CD4-positive, alpha-beta T cell (primary cell): ENCODE data around the gene AEBP1. TPM values are rescaled to one million over a fixed set of nuclear protein-coding genes. Genes with fewer than 3 reads are reported as not detected.

Source experiments
- ATAC-seq: fragments of 200-7000 bp; cut with Tn5 transposase; one replicate; pipeline ENCODE4 v1.10.0; 2022; ENCODE audit warnings: mild to moderate bottlenecking; ENCODE audit not compliant: poor library complexity
- CTCF ChIA-PET: fragments of 350-600 bp; sonication (Branson Sonifier 250); formaldehyde crosslinking; loops from one replicate; lab custom pipeline; 2021; ENCODE audit warnings: antibody characterized with exemption, inconsistent platforms; lab: Charles Lee
- POLR2A ChIA-PET: fragments of 350-600 bp; sonication (Branson Sonifier 250); formaldehyde crosslinking; loops from one replicate; lab custom pipeline; 2021; ENCODE audit warnings: antibody characterized with exemption, inconsistent platforms; lab: Charles Lee
- DNase-seq, 14 experiments: peaks; one replicate each; pipeline ENCODE4 v3.0.0-alpha.2; 2013 to 2020; ENCODE audit warnings: mixed read lengths in 2 of 14
- H3K27ac ChIP-seq, 2 donors: one replicate each; pipeline versions ENCODE4 v1.5.1 to v1.7.0; 2013; ENCODE audit warnings: low read length in 2 of 2, low read depth in 1 of 2, mild to moderate bottlenecking in 1 of 2
- H3K27me3 ChIP-seq, 2 experiments: 1 replicate in 1 of 2; 2 replicates in 1 of 2; pipeline versions ENCODE4 v1.6.1 to v1.7.0; 2013; ENCODE audit warnings: low read length in 2 of 2, control low read depth in 1 of 2, mild to moderate bottlenecking in 1 of 2, moderate library complexity in 1 of 2; ENCODE audit not compliant: insufficient read depth in 2 of 2, control insufficient read depth in 1 of 2
- H3K36me3 ChIP-seq: one replicate; pipeline ENCODE4 v1.6.1; 2013; ENCODE audit warnings: low read length, control low read depth; ENCODE audit not compliant: insufficient read depth
- H3K4me1 ChIP-seq: one replicate; pipeline ENCODE4 v1.6.1; 2013; ENCODE audit warnings: low read length, control low read depth; ENCODE audit not compliant: insufficient read depth
- H3K4me3 ChIP-seq: one replicate; pipeline ENCODE4 v1.5.1; 2013; ENCODE audit warnings: mild to moderate bottlenecking, low read length, moderate library complexity
- H3K9me3 ChIP-seq, 2 experiments: 1 replicate in 1 of 2; 2 replicates in 1 of 2; pipeline versions ENCODE4 v1.6.1 to v1.7.0; 2013; ENCODE audit warnings: low read length in 2 of 2, mild to moderate bottlenecking in 2 of 2, control low read depth in 1 of 2, moderate library complexity in 1 of 2; ENCODE audit not compliant: control insufficient read depth in 1 of 2, insufficient read depth in 1 of 2
- H3K27ac Mint-ChIP-seq: one replicate; pipeline ENCODE4 v1.8.0; 2020; ENCODE audit warnings: mixed read lengths
- H3K27me3 Mint-ChIP-seq: one replicate; pipeline ENCODE4 v1.8.0; 2021; ENCODE audit warnings: mixed read lengths
- H3K36me3 Mint-ChIP-seq: one replicate; pipeline ENCODE4 v1.8.0; 2021; ENCODE audit warnings: low read depth, mixed read lengths
- H3K4me1 Mint-ChIP-seq: one replicate; pipeline ENCODE4 v1.8.0; 2021; ENCODE audit warnings: low read depth, mixed read lengths
- H3K4me3 Mint-ChIP-seq: one replicate; pipeline ENCODE4 v1.8.0; 2020; ENCODE audit warnings: mild to moderate bottlenecking, mixed read lengths
- H3K9me3 Mint-ChIP-seq: one replicate; pipeline ENCODE4 v1.8.0; 2020; ENCODE audit warnings: mixed read lengths
- intact Hi-C, 2 experiments: fragments of 100-400 bp; cut with DNase I in 1 of 2; cut with micrococcal nuclease in 1 of 2; formaldehyde crosslinking; loops; one replicate each; pipeline versions ENCODE4 v1.15.1 to v1.9.0; 2023 to 2025; cut with DNase I, micrococcal nuclease
- total RNA-seq, 174 experiments: library from RNA in 2 of 174; stranded (reverse) in 2 of 174; gene quantifications; one replicate each; pipeline ENCODE4 v1.2.3 and lab custom pipeline; 2021 to 2026
- TF ChIP-seq, protein P1 (sequence below): fragments of 200-600 bp; IDR thresholded peaks from one replicate; pipeline ENCODE4 v1.8.0; 2022; ENCODE audit warnings: antibody characterized with exemption, mild to moderate bottlenecking

Gene AEBP1
- total RNA-seq, 2 experiments from 2014 or later, result 20.3 to 21.3 TPM

DNA sequence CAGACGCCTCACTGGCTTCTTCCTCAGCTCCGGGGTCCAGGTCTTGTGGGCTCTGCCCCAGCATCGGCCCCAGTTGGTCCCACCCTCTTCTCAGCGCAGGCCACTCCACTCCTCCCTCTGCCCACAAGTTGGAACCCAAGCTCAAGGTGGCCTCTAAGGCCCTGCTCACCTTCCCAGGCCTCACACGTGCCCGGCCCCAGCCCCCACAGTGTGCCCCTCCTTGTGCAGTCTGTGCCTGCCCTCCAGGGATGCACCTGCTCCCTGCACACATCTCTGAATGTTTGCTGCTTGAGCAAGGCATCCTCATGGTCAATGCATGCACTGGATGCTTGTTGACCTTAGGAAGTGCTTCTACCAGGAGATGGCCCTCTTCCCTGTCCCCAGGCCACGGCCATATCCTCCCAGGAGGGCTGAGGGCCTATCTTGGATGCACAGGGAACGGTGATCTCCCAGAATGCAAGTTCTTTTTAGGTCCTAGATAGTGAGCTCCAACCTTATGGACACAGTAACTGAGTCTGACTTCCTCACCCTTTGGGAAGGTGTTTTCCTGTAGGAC, 7.7 kb upstream of the AEBP1 start:
- ATAC-seq, result no peak
- intact Hi-C loops, result no loop called here
- POLR2A ChIA-PET, result no interaction called here

DNA sequence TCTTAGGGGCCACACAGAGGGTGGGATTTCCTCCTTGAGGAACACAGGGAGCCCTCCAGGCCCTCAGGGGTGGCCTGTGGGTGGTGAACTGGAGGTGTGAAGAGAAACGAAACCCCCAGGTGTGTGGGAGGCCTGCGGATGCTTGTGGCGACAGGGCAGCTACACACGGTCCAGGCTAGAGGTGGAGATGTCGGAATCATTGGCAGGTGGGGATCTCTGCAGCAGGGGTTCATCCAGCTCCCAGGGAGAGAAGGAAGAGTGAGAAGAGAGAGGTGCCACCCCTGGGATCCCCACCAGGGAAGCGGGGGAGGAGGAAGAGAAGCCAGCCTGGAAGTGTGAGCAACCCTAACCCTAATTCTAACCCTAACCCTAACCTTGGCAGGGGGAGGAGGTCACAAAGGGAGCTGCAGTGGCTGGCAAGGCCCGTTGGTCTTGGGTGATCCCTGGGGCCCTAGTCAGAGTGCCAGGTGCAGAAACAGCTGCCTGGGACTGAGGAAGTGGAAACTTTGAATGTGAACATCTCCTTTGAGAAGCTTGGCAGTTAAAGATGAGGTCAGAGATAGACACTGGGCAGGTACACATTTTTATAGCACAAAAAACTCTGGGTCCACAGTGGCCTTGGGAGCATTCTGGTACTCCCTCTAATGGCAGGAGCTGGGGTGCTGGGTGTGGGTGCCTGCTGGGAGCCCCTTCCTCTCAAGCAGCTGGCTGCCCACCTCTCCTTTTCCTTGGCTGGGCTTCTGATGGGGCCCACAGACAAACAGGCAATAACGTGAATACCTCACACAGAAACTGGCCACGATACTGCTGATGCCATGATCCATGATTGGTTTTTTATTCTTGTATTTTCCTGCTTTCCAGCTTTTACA, 6.8 kb upstream of the AEBP1 start:
- H3K4me3 ChIP-seq, result no peak overlapping the region
- H3K27ac ChIP-seq, result no peak overlapping the region
- DNase-seq, result no peak
- Mint-ChIP-seq H3K9me3 (no peaks in the 10 kb centered on the region), H3K4me3 (no peak overlapping the region), H3K4me1 (no peaks in the 10 kb centered on the region), H3K27me3 (no peaks in the 10 kb centered on the region), H3K36me3 (no peaks in the 10 kb centered on the region), H3K27ac (no peak overlapping the region)
- ChIA-PET POLR2A (no interaction called here), CTCF (no interaction called here)
- intact Hi-C loops, result no loop called here
- no peaks in the 10 kb centered on the region for H3K9me3 ChIP-seq
- TF ChIP-seq, protein P1, sequence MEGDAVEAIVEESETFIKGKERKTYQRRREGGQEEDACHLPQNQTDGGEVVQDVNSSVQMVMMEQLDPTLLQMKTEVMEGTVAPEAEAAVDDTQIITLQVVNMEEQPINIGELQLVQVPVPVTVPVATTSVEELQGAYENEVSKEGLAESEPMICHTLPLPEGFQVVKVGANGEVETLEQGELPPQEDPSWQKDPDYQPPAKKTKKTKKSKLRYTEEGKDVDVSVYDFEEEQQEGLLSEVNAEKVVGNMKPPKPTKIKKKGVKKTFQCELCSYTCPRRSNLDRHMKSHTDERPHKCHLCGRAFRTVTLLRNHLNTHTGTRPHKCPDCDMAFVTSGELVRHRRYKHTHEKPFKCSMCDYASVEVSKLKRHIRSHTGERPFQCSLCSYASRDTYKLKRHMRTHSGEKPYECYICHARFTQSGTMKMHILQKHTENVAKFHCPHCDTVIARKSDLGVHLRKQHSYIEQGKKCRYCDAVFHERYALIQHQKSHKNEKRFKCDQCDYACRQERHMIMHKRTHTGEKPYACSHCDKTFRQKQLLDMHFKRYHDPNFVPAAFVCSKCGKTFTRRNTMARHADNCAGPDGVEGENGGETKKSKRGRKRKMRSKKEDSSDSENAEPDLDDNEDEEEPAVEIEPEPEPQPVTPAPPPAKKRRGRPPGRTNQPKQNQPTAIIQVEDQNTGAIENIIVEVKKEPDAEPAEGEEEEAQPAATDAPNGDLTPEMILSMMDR, result no peak
- H3K4me1 ChIP-seq, result no peaks in the 10 kb centered on the region
- no peaks in the 10 kb centered on the region for H3K27me3 ChIP-seq
- ATAC-seq, result no peak
- no peaks in the 10 kb centered on the region for H3K36me3 ChIP-seq

More for the DNA sequence above, 7.7 kb upstream of the AEBP1 start:
- Mint-ChIP-seq H3K27ac (no peak overlapping the region), H3K27me3 (no peaks in the 10 kb centered on the region), H3K36me3 (no peaks in the 10 kb centered on the region), H3K4me3 (no peak overlapping the region), H3K4me1 (no peaks in the 10 kb centered on the region), H3K9me3 (no peaks in the 10 kb centered on the region)
- Histone ChIP-seq H3K27me3 (no peaks in the 10 kb centered on the region), H3K4me3 (no peak overlapping the region), H3K27ac (no peak overlapping the region), H3K4me1 (no peaks in the 10 kb centered on the region), H3K36me3 (no peaks in the 10 kb centered on the region), H3K9me3 (no peaks in the 10 kb centered on the region)
- CTCF ChIA-PET, result no interaction called here
- DNase-seq, result no peak
- TF ChIP-seq, protein P1, result no peak

DNA sequence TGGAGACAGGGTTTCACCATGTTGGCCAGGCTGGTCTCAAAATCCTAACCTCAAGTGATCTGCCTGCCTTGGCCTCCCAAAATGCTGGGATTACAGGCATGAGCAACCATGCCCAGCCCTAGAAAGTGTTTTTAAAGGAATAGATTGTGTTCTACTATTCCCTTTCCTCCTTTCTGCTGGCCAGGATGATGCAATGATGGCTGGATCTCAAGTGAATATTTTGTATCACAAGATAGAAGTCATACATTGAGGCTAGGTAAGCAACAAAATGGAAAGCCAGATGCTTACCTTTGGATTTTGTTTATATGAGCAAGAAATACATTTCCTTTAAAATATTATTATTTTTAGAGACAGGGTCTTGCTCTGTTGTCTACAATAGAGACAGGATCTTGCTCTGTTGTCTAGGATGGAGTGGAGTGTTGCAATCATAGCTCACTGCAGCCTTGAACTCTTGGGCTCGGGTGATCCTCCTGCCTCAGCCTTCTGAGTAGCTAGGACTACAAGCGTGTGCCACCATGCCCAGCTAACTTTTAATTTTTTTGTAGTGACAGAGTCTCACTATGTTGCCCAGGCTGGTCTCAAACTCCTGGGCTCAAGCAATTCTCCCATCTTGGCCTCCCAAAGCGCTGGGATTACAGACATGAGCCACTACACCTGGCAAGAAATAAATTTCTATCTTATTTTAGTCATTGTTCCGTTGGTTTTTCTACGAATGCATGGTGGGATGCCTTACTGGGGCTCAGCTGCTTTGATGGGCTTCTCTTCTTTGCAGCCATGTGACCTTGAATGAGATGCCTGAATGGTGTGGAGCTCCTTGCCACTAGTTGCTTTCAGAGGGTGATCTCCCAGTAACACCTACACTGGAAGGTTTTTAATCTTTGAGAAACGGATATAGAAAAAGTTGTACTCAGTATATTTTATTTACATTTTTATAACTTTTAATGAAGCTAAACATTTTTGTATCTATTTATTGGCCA, 5.8 kb upstream of the AEBP1 start:
- H3K4me3 Mint-ChIP-seq, result no peak overlapping the region
- Histone ChIP-seq H3K27me3 (peaks cover 0 to 1% of the 10 kb centered on the region in 2 experiments), H3K9me3 (no peaks in the 10 kb centered on the region), H3K27ac (no peak overlapping the region), H3K4me1 (peaks cover under 1% of the 10 kb centered on the region), H3K4me3 (no peak overlapping the region), H3K36me3 (no peaks in the 10 kb centered on the region)
- no peak overlapping the region for H3K27ac Mint-ChIP-seq
- H3K4me1 Mint-ChIP-seq, result no peaks in the 10 kb centered on the region
- POLR2A ChIA-PET, result no interaction called here
- no peak for DNase-seq
- no peaks in the 10 kb centered on the region for H3K9me3 Mint-ChIP-seq
- TF ChIP-seq, protein P1, result no peak
- CTCF ChIA-PET, result no interaction called here
- intact Hi-C loops, result no loop called here
- ATAC-seq, result no peak
- H3K27me3 Mint-ChIP-seq, result no peaks in the 10 kb centered on the region
- no peaks in the 10 kb centered on the region for H3K36me3 Mint-ChIP-seq
